Esophagus squamous epithelium (tissue), 4 donors: Measurements from ENCODE around the gene VKORC1.

Experiments used
- POLR2A ChIP-seq, 4 donors: fragments of 450-650 bp; IDR thresholded peaks; one replicate each; pipeline ENCODE4 v1.6.1; 2017; ENCODE audit warnings: antibody characterized with exemption in 4 of 4, mild to moderate bottlenecking in 4 of 4, moderate library complexity in 3 of 4
- TF ChIP-seq, protein P1 (sequence below), 6 experiments: fragments of 450-650 bp in 4 of 6; fragments of 200-600 bp in 2 of 6; sonication (generic) in 2 of 6; IDR thresholded peaks; one replicate each; pipeline ENCODE4 v1.5.1; 2016 to 2019; ENCODE audit warnings: antibody characterized with exemption in 6 of 6, mild to moderate bottlenecking in 4 of 6, moderate library complexity in 4 of 6

DNA sequence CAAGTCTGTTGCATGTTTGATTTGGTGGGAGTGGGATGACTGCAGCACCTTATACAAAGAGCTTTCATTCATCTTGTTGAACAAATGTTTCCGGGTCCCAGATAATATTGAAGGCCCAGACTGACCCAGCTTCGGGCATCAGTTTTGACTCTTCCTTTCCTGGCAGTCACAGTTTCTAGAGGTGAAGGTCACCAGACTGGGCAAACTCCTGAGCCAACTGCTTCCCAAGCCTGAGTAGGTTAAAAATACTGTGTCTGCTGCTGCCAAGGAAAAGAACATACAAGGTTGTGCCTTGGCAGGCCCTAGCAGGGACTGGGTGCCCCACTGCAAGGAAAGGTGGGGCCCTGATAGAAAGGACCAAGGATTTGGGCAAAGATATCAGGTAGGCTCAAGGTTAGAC lies 18.1 kb upstream of the VKORC1 start:
- TF ChIP-seq, protein P1, sequence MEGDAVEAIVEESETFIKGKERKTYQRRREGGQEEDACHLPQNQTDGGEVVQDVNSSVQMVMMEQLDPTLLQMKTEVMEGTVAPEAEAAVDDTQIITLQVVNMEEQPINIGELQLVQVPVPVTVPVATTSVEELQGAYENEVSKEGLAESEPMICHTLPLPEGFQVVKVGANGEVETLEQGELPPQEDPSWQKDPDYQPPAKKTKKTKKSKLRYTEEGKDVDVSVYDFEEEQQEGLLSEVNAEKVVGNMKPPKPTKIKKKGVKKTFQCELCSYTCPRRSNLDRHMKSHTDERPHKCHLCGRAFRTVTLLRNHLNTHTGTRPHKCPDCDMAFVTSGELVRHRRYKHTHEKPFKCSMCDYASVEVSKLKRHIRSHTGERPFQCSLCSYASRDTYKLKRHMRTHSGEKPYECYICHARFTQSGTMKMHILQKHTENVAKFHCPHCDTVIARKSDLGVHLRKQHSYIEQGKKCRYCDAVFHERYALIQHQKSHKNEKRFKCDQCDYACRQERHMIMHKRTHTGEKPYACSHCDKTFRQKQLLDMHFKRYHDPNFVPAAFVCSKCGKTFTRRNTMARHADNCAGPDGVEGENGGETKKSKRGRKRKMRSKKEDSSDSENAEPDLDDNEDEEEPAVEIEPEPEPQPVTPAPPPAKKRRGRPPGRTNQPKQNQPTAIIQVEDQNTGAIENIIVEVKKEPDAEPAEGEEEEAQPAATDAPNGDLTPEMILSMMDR (IDR thresholded peaks at IDR 0.05), result no peak
- no peak for TF ChIP-seq POLR2A (IDR thresholded peaks at IDR 0.05)
